Stimulated activated CD4-positive, alpha-beta T cell treated with anti-CD3 and anti-CD28 coated beads, Interleukin-15, amount 100 ng/mL, for 1 hour (primary cell): ENCODE measurements around the gene UTP4.
A peak's percentile ranks its signal among the peaks of the same experiment; 100 is the strongest.
"Not testable (repeated sequence)": the region's sequence is repeated elsewhere in the genome, so short reads cannot be mapped to it uniquely, and the experiment has no call there.

Experiments used
- DNase-seq, 2 donors: peaks; one replicate each; pipeline ENCODE4 v3.0.0-alpha.2; 2020; ENCODE audit warnings: low read depth in 1 of 2, low spot score in 1 of 2

Gene UTP4

GRCh38 chr16:69130461-69130860 lies 2.0 kb upstream of the UTP4 start:
- no peak for DNase-seq

- no peak for DNase-seq
These were observed 1.1 kb upstream of the UTP4 start for GRCh38 chr16:69131167-69131838.

GRCh38 chr16:69131839-69132423 lies 518 bp upstream of the UTP4 start:
- peak; percentile 40 to 71 for DNase-seq

GRCh38 chr16:69133373-69133954 lies 1.0 kb downstream of the UTP4 start:
- no peak for DNase-seq

GRCh38 chr16:69138608-69139007 lies 6.2 kb downstream of the UTP4 start:
- no peak for DNase-seq

- not testable (repeated sequence) for DNase-seq
These were observed 7.0 kb downstream of the UTP4 start for GRCh38 chr16:69139464-69139863.

- DNase-seq: no peak
These were observed 8.6 kb downstream of the UTP4 start for GRCh38 chr16:69141014-69141413.

GRCh38 chr16:69141936-69142335 lies 9.5 kb downstream of the UTP4 start:
- no peak for DNase-seq

GRCh38 chr16:69143116-69143515 lies 10.7 kb downstream of the UTP4 start:
- DNase-seq: no peak

- DNase-seq: no peak
These were observed 13.2 kb downstream of the UTP4 start for GRCh38 chr16:69145658-69146057.

GRCh38 chr16:69149621-69150020 lies 17.2 kb downstream of the UTP4 start:
- DNase-seq: not testable (repeated sequence)

- DNase-seq: no peak
These were observed 17.9 kb downstream of the UTP4 start for GRCh38 chr16:69150146-69150865.

- DNase-seq: no peak
These were observed 24.7 kb downstream of the UTP4 start for GRCh38 chr16:69157196-69157595.

GRCh38 chr16:69160192-69160591 lies 27.7 kb downstream of the UTP4 start:
- DNase-seq: no peak

GRCh38 chr16:69165584-69165983 lies 33.1 kb downstream of the UTP4 start:
- no peak for DNase-seq

GRCh38 chr16:69166221-69166833 lies 33.9 kb downstream of the UTP4 start:
- peak in 1 of 2 donors; percentile 51 for DNase-seq

- no peak for DNase-seq
These were observed 34.8 kb downstream of the UTP4 start for GRCh38 chr16:69166946-69167930.

GRCh38 chr16:69169051-69169450 lies 36.6 kb downstream of the UTP4 start:
- DNase-seq: no peak

- DNase-seq: no peak
These were observed 37.3 kb downstream of the UTP4 start for GRCh38 chr16:69169607-69170352.
